HG02678 (cell line): ENCODE measurements around the gene L3MBTL4.

ENCODE experiments used
- ATAC-seq: cut with Tn5 transposase; IDR thresholded peaks from one replicate; pipeline ENCODE4 v1.9.1; 2021; ENCODE audit warnings: mild to moderate bottlenecking, moderate library complexity; ENCODE audit not compliant: unreplicated experiment

Gene L3MBTL4

DNA sequence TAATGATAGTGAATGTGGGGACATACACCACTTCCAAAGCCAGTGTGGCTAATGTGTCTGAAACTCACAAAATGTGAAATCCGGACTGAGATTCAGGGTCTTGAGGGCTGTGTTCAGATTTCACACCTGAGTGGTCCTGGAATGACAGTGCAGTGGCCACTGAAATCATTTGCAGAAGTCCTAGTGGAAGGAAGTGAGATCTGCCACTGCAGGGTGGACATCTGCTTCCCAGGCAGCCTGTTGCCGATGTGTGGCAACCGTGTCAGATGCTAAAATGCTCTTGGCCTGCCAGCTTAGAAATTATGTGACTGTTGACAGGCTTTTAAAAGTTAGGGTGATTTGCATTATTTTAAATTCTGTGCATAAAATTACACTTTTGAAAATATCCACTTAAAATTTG lies 441.6 kb downstream of the L3MBTL4 start:
- no peak for ATAC-seq

DNA sequence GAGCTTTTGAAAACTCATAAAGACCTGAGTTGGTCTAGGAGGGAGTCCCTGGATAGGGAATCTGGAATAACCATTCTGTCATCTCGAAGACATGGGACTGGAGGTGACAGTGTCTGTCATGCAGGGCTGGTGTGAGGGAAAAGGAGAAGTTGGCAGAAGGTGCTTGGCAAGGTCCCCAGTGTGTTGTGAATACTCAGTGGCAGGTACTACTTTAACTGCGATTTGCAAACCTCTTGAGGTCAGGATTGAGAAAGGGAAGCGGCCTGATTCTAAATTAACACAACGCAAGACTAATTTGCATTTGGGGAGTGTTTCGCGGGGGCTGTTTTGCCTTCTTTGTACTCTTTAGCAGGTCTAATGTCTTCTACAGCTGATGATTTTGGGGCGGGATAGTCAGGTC lies 442.4 kb downstream of the L3MBTL4 start:
- ATAC-seq: peak; percentile 49

DNA sequence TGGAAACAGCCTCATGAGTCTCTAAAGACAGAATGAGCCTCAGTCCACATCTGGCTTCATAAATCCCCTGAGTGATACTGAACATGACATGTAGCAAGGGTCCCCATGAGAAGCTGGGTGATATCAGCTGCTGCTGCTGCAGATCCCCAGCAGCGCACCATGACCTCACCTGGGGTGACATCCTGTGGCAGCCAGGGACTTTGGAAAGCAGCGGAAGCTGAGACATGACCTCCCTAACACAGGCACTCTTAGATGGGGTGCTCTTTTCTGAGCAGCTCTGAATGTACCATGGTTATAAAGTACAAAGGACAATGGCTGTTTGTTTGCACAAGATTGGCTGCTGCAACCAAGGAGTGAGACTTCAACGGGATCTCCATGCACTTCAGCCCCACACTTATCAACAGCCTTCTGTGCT lies 444.7 kb downstream of the L3MBTL4 start:
- no peak for ATAC-seq

DNA sequence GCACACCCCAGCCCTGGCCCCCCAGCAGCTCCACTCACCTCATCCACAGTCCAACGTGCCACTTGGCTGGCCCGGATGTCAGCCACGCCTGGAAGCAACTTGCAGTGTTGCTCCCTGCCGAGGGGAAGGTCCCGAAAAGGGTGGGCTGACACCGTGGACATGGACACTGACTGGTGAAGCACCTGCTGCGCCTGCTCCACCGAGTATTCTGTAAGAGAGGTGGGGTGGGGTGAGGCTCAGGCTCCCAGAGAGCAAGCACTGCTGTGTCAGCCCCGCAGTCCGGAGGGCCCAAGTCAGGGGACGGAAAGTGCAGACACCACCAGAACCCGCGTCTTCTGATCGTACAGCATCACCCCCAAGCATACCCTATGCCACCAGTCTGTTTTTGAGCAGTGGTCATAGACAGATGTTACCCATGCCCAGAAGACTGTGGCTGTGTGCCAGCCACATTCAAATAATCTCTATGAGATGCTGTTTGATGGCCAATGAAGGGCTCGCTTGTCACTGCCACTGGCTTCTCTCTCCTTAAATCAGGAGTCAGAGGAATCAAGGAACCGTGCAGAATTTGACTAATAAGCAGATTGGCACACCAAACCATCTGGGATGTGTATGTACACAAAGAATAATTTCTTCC lies 445.2 kb downstream of the L3MBTL4 start:
- ATAC-seq: no peak

DNA sequence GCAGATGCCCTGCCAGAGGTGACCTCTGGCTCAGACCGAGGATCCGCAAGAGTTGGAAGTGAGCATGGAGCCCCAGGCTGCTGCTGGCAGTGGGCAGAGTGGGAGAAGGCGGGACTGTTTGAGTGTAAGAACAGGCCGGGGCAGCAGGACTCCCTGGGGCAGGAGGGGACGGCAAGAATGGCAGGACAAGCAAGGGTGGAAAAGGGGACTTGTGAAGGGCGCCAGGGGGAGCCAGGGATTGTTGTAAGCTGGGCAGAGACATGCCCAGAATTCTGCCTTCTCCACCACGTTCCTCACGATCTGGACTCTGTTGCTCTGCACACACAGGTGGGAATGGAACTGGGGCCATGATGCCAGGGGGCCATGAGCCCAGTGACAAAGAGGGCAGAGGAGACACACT lies 447.0 kb downstream of the L3MBTL4 start:
- ATAC-seq: no peak

DNA sequence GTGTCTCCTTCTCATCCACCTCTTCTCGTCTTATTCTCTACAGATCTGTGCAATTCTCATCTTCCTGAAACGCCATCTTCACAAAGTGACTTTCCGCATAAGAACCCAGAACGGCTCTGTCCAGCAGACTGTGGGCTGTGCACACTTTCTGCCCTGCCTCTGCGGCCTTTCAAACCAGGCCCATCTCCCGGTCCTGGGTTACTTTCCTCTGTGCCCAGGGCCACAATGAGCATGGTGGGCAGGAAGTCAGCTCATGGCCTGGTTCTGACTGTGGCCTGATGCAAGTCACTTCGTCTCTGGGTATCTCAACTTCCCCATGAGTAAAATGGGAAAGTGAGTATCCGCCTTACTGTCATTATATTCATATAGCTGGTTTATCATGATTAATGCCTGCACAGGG lies 447.7 kb downstream of the L3MBTL4 start:
- no peak for ATAC-seq

DNA sequence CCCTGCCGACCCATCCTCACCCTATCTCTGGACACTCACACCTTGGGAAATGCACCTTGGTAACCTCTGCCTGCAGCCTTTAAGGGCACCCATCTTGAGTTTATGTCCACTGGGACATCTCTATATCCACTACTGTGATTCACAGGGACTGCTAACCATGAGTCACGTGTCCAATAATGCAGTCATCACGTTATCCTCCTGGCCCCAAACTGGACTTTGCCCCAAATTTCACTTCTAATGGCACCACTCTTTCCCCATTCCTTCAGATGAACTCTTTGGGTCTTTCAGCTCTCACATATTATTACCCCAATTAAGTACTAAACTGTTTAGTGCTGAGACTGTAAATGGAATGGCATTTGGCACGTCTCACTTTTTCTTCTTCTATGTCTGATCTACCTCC lies 448.2 kb downstream of the L3MBTL4 start:
- ATAC-seq: no peak

DNA sequence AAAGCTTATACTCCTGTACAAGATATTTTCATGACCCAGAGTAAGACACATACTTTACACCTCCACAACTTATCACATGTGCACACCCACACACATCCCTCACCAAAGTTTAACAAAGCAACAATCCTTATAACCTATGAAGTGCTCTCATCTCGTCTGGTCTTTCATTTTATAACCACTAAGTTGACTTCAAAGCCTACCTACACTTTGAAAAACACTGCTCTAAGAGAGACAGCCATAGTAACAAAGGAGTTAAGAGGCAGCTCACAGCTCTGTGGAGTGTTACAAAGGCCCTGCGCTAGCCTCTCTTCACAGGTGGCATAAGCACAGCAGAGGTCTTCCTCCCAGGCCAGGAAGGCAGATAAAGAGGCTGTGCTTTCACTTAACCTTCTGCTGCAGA lies 449.7 kb downstream of the L3MBTL4 start:
- no peak for ATAC-seq

DNA sequence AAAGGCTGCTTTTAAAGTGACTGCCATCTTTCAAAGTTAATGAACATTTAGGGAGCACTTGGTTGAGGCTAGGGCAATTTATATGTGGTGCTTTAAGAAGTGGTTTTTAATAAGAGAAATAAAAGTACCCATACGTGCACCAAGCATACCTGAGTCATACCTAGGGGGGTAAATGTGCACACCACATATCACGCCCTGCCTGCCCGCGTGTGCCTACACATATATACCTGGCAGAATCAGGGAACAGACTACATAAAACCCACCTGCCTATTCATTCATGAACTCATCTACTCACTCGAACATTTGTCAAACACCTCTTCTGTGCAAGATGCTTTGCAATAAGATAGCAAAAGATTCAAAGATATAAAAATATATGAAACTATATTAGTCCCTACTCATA lies 450.1 kb downstream of the L3MBTL4 start:
- no peak for ATAC-seq

DNA sequence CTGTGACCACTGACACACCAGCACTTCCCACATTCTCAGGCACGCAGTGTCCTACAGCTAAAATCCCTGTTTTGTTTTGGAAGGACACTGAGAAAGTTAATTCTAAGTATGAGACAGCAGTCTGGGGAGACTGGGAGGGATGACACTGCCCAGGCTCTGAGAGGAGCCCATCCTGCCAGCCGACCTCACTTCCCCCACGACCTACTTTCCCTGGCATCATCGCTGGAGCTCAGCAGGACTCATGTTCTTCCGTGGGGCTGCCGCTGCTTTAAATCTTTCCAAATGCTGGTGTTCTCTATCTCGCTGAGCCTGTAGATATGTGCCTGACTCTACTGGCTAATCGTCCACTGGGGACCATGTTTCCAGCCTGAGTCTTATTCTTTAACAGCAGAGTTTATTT lies 450.6 kb downstream of the L3MBTL4 start:
- ATAC-seq: no peak

DNA sequence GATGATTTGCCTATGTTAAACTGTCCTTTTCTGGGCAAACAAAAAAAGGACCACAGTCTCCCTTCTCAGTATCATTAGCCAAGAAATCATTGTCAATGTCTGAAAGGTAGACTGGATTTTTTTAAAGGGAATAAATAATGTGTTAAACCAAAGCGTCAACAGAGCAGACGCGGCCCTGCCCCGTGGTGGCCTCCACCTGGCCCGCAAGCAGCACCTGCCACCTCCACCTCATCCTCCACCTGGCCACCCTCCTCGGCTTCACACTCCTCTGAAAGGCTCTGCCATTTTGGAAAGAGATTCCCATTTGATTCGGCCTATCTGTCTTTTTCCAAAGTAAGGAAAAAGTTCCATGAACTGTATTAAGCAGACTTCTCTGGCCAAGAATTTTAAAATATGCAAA lies 451.4 kb downstream of the L3MBTL4 start:
- no peak for ATAC-seq

DNA sequence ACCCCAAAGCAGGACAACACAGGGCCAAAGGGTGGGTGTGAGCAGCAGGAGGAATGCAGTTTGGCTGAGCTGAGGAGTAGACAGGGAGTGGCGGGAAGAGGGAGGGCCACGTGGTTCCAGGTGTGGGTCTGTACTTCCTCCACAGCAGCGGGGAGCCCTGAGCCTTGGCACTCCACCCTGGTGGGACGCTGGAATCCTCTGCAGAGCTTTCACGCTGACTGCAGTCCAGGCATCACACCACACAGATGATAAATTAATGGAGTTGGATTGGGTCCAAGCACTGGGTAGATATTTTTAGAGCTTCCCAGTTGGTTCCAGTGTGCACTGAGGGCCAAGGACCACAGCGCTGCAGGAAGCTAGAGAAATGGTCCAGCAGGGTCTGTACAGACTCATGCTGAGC lies 452.3 kb downstream of the L3MBTL4 start:
- ATAC-seq: no peak

DNA sequence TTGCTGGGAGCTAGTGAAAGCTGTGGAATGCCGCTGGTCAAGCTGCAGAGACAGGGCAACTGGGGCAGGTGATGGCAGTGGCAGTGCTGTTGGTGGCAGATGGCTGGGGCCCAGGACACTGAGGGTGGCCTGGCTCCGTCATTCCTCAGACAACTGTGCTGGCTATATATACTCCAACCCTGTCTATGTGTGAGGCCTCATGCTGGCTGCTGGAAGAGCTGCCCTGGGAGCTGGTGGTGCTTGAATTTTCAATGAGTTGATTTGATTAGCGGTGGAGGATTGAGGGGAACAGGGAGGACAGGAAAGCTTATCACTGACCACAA lies 452.9 kb downstream of the L3MBTL4 start:
- ATAC-seq: no peak

DNA sequence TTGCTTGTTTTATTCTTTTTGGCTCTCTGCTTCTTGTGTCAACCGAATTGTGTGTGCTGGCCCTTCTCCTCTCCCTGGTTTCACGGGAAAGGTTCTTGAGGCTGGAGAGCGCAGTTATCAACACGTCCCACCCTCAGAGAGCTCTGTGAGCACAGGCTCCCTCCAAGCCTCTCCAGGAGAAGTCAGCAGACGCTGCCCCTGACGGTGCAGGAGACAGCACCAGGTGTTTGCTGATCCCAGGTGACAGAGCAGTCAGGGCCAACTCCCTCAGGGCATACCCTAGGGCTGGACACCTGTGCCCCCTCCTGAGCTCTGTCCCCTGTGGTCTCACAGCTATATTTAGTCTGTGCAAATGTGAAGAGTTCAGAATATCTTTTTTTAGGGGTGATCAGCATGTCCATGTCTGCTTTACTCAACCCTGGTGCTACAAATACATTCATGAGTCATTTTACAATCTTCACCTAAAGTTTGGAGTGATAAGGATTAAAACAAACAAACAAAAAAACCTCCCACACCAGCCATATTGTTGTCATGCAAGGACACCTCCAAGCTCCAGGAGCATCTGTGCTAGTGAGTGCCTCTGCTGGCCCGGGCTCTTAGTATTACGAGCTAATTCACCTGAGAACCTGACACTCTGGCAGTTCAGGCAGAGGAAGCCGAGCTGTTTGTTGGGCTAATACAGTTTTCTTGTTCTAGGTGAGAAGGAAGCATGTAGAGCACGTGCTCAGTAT lies 453.4 kb downstream of the L3MBTL4 start:
- no peak for ATAC-seq

DNA sequence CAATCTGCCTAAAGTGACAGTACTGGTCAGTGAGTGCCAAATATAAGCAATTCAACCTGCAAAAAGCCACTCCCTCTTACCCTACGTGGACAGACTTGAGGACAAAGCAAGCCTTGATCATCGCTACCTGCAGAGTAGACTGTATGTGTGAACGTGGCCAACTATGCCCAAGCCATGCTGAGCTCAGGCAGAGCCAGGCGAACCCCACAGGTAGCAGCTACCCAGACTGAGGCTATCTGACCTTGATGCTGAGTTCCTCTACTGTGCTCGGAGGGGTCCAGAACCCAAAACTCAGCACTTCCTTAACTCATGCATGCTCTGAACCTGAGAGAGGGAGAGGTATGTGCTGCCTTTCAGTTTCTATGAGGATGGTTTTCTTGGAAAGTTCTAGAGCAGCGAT lies 455.9 kb downstream of the L3MBTL4 start:
- ATAC-seq: no peak

DNA sequence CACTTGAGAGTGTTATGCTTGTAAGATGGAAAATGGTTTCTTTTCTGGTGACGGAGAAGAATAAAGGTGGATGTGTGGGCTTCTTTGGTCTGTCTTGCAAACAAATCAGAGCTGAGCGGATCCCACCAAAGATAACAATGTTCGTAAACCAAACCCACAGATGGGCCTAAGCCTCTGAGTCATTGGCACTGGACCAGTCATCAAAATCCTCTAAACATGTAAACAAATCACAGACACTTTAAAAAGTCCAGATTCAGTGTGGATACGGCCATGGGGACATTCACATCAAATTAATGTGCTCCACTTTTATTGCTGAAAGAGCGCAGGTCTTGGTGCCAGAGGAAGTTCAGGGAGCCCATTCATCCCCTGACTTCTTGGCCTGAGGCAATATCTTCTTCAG lies 458.9 kb downstream of the L3MBTL4 start:
- no peak for ATAC-seq

DNA sequence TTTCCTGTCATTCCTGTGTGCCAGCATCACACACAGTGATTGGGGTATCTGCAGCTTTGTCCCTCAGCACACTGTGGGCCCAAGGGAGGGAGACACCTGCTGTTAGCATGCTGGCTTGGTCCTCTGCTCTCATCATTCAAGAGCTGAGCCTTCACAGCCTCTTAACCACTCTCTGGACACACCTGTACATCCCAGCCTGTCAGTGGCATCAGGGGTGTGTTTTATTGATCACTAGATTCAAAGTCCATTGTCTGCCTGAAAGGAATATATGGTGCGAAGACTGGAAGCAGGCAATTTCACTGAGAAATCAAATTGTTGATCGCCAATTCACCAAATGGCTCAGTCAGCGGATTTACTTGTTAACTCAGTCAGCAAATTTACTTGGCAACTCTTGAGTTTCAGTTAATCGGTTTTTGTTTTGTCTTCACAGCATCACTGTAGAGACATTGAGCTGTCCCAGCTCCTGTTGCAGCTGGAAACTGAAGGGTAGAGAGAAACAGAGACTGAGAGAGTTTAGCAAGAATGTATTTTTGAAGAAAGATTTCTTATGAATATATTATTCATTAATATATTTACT lies 463.1 kb downstream of the L3MBTL4 start:
- no peak for ATAC-seq

DNA sequence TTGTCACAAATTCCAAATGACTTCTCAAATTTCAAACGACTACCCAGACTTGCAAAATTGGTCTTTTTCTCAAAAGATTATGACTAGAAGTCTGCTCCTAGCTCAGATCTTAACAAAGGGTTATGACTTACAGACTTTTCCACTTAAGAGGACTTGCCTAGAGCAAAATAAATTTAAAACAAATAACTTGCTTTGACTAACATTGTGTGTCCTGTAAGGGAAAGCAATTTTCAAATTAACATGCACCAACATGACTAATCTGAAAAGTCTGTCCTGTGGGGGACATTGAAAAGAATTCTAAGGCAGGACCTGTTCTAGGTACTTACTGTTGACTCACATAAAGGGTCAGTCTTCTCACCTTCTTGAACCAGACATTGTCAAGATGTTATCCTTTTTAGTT lies 465.9 kb downstream of the L3MBTL4 start:
- ATAC-seq: no peak

DNA sequence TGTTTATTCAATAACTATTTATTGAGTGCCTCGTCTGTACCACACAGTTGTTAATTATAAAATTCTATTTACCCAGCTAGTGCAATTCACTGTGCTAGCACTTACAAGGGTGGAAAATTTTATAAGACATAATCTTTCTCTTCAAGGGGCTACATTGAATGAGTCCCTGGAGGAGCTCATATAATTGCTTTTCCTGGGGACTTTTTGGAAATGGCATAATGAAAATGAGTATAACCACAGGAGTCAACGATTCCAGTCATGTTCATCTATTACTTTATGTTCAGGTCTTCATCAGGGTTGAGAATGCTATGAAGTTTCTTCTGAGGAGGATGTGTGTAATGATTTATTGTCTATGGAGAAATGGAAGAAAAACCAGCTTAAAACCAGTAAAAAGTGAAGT lies 466.5 kb downstream of the L3MBTL4 start:
- no peak for ATAC-seq

DNA sequence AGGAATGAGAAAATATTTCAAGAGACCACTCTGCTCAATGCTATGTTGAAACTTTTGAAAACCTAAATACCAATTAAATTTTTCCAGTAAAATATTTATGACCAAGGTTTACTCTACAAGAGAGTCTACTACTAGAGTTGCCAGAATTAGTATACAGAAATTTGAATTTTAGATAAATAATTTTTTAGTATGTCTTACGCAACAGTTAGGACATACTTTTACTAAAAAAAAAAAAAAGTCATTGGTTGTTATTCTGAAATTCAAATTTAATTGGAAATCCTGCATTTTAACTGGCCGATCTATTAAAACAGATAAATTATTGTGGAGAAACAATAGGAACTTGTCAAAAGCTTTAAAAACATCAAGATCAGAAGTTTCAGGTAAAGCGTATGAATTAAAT lies 470.3 kb downstream of the L3MBTL4 start:
- no peak for ATAC-seq

DNA sequence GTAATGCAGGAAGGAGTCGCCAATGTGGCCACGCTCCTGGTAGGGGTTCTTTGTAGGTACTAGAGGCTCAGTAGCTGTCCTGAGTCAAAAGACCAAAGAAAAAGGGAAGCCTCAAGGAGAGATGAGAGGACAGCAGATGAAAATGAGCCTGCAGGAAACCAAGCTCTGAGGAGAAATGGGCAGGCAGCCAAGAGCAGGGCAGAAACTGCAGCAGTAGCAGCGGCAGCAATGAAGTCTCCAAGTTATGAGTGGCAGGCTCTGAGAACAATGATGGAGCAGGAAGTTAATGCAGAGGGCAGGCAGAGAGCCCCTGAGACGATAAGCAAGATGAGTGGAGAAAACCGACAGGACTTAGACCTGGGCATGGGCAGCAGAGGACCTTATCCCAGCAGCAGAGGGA lies 471.2 kb downstream of the L3MBTL4 start:
- ATAC-seq: no peak

DNA sequence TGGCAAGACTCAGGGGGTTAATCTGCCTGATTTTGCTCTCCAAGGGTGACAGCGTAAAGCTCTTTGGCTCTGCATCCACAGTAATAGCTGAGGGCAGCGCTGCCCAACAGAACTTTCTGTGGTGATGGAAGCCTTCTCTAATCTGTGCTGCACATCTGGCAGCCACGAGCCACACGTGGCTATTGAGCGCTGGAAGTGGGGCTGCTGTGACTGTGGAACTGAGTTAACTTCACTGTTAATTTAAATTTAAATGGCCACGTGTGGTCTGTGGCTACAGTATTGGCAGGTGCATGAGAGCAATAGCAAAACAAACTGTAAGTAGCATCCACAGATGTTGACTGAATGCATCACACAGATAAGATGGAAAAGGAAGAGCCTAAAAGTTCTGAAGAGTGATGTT lies 472.1 kb downstream of the L3MBTL4 start:
- ATAC-seq: no peak

DNA sequence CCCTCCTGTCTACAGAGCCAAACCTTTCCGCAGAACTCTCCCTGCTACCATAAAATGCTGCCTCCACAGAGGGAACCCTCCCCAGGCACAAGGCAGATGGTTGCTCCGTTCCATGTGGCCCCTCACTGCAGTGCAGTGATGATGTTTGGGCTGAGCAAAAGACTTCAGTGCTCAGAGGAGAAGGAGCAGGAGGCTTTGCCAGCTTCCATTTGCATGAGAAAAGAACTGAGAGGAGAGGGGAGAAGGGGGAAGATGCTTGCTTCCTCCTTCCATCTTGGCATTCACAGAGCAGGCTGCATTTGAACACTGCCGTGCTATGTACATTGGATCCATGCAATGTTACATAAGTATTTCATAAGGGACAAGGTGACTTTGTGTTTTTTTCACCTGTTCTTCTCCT lies 472.8 kb downstream of the L3MBTL4 start:
- ATAC-seq: no peak
